ENCODE measurements around the gene SCAF1. TPM values are rescaled to one million over a fixed set of nuclear protein-coding genes. Genes with fewer than 3 reads are reported as not detected.

Gene SCAF1
- total and polyA plus RNA-seq, 2 of the 13 experiments (the other 11 are each of a cell fraction or from before 2014, with no cell fraction given): 3.3 to 6.1 TPM

DNA sequence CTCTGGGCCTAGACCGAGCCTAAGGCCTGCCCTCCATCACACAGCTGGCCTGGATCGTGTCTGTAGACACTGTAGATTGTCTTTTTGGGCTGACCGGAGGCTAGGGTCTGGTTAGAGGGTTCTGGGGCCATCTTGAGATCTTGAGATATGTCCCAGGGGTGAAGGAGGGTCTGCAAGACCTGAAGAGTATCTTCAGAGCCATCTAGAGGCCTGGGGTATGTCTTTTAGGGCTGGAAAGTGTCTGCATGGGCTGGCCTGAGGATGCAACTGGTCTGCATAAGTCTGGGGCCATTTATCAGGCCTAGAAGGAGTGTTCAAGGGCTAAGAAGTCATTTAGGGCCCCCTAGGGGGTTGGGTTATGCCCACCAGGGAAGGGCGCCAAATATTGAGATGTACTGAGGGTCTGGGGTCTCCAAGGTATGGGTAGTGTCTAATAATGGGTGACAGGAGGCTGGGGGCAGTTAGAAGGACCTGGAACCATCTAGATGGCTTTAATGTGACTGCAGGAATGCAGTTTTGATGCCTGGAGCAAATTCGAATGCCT is 555 bp downstream of the SCAF1 start:
- 0% methylated on average over 3 of the region's 5 CpGs for WGBS (ENCODE audit: low lambda C conversion rate)
- H4K20me1 ChIP-seq (ENCODE audit: insufficient read depth, low read length): no peaks in the 10 kb centered on the region
- in situ Hi-C loops (cut with HindIII; ENCODE audit: extremely low pct_ligation_motif_present, low pct_unique_long_range_greater_than_20kb) (no loop called here), intact Hi-C loops (cut with micrococcal nuclease; ENCODE audit: unreplicated experiment) (loop anchor here (5.0 kb wide), 1 partner anchor 35 kb away; the partner anchor contains the start of gene PRMT1)
- no peaks in the 10 kb centered on the region; a peak in 1 of 5 replicates for H3K27me3 ChIP-seq (ENCODE audit: control insufficient read depth in 1 of 2, insufficient read depth in 2 of 2, low read length in 2 of 2)
- ChIA-PET CTCF (ENCODE audit: low intra/inter-chr PET ratio, low total read pairs) (interaction anchor here (1.3 kb wide), 1 partner anchor 34 kb away, joined by 3 read pairs; no protein-coding TSS in a partner anchor), POLR2A (interaction anchor here (0.7 to 4.6 kb wide), 15 partner anchors 15 to 1023 kb away, joined by 3 to 92 read pairs (median 7); partner anchors contain the start of genes AKT1S1, ALDH16A1, BCL2L12 and IRF3)
- peak overlapping the region; percentile 82 for H3K4me2 ChIP-seq (ENCODE audit: low read depth, low read length)
- no TSS peak for BruUV-seq (replicated peaks)
- peak overlapping the region; percentile 99 for H3K9ac ChIP-seq (ENCODE audit: insufficient read depth, low read depth, low read length)
- H3K4me3 ChIP-seq (replicated peaks in 1 of 3; ENCODE audit: insufficient read depth in 1 of 3, low read depth in 2 of 3, low read length in 3 of 3): peak overlapping the region; percentile 85 to 99 (median 91)
- no peaks in the 10 kb centered on the region for H3K9me3 ChIP-seq (ENCODE audit: low read length)
- H2AFZ ChIP-seq (ENCODE audit: low read length): no peak overlapping the region
- peaks cover 7 to 9% of the 10 kb centered on the region in 2 experiments; a peak in 3 of 5 replicates for H3K36me3 ChIP-seq (replicated peaks in 1 of 2; ENCODE audit: control insufficient read depth in 1 of 2, insufficient read depth in 2 of 2, low read length in 2 of 2)
- H3K4me1 ChIP-seq (ENCODE audit: insufficient read depth, low read length): peaks cover 55% of the 10 kb centered on the region
- no peak for ATAC-seq
- H3K79me2 ChIP-seq (ENCODE audit: insufficient read depth, low read length): peaks cover 31% of the 10 kb centered on the region
- FAIRE-seq: no peak
- no peak for DNase-seq (ENCODE audit: low spot score)
- H3K27ac ChIP-seq (ENCODE audit: extremely low read length, insufficient read depth, low read length): peak overlapping the region; percentile 86
- TF ChIP-seq ZNF101 (CRISPR knock-in tag; IDR thresholded peaks at IDR 0.05; ENCODE audit: borderline replicate concordance, low read depth) (no peak), RAD21 (CRISPR knock-in tag; IDR thresholded peaks at IDR 0.05) (no peak), ZNF234 (CRISPR knock-in tag; conservative IDR thresholded peaks at IDR 0.05) (no peak), SIN3B (IDR thresholded peaks at IDR 0.05; ENCODE audit: low read length) (no peak), KLF13 (CRISPR knock-in tag; IDR thresholded peaks at IDR 0.05) (no peak), KDM5A (IDR thresholded peaks at IDR 0.05; ENCODE audit: borderline replicate concordance, low read length) (peak; percentile 47), ZNF547 (CRISPR knock-in tag; IDR thresholded peaks at IDR 0.05) (no peak), ZNF562 (CRISPR knock-in tag; IDR thresholded peaks at IDR 0.05; ENCODE audit: borderline replicate concordance) (no peak), ETV5 (CRISPR knock-in tag; IDR thresholded peaks at IDR 0.05; ENCODE audit: borderline replicate concordance) (no peak), GLI4 (CRISPR knock-in tag; IDR thresholded peaks at IDR 0.05; ENCODE audit: borderline replicate concordance) (0 out of 2 replicates have a peak, but pooled peaks have one; percentile 28), CBX1 (IDR thresholded peaks at IDR 0.05; ENCODE audit: low read depth) (no peak), ZNF747 (CRISPR knock-in tag; IDR thresholded peaks at IDR 0.05; ENCODE audit: borderline replicate concordance) (0 out of 2 replicates have a peak, but pooled peaks have one; percentile 2), ZNF30 (CRISPR knock-in tag; IDR thresholded peaks at IDR 0.05) (0 out of 2 replicates have a peak, but pooled peaks have one; percentile 25), NFRKB (IDR thresholded peaks at IDR 0.05) (no peak), ZBTB14 (CRISPR knock-in tag; IDR thresholded peaks at IDR 0.05) (no peak), ZNF17 (CRISPR knock-in tag; IDR thresholded peaks at IDR 0.05) (no peak), ISX (CRISPR knock-in tag; conservative IDR thresholded peaks at IDR 0.05) (0 out of 2 replicates have a peak, but pooled peaks have one; percentile 25), MAF1 (CRISPR knock-in tag; IDR thresholded peaks at IDR 0.05; ENCODE audit: borderline replicate concordance) (no peak), MAFK (conservative IDR thresholded peaks at IDR 0.05 in 1 of 2, IDR thresholded peaks at IDR 0.05 in 1 of 2; ENCODE audit: low read length in 2 of 2) (no peak), ZBTB21 (CRISPR knock-in tag; IDR thresholded peaks at IDR 0.05) (no peak)
- TF ChIP-seq, protein P1, sequence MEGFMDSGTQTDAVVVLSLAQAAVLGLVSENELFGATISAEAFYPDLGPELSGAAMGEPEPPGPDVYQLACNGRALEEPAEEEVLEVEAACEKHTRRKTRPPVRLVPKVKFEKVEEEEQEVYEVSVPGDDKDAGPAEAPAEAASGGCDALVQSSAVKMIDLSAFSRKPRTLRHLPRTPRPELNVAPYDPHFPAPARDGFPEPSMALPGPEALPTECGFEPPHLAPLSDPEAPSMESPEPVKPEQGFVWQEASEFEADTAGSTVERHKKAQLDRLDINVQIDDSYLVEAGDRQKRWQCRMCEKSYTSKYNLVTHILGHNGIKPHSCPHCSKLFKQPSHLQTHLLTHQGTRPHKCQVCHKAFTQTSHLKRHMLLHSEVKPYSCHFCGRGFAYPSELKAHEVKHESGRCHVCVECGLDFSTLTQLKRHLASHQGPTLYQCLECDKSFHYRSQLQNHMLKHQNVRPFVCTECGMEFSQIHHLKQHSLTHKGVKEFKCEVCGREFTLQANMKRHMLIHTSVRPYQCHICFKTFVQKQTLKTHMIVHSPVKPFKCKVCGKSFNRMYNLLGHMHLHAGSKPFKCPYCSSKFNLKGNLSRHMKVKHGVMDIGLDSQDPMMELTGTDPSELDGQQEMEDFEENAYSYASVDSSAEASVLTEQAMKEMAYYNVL (CRISPR knock-in tag; IDR thresholded peaks at IDR 0.05; ENCODE audit: borderline replicate concordance): 0 out of 2 replicates have a peak, but pooled peaks have one; percentile 4

Data from HepG2 (cell line).